NCI-H460 (cell line): ENCODE results near the gene CLEC7A. TPM values are rescaled to one million over a fixed set of nuclear protein-coding genes. Genes with fewer than 3 reads are reported as not detected.

Experiments used
- total RNA-seq: library from RNA; depleted of rRNA; stranded (reverse); fragments of >200 nt; shearing (Covaris generic); gene quantifications from 2 replicates; pipeline ENCODE4 v1.2.3, GENCODE V29; 2014; rRNA removed

The CLEC7A gene
- total RNA-seq, 1 experiment from 2014 or later = not detected

Other genes with a start within 250 kb of the CLEC7A start
- gene KLRF2, start 248.7 kb downstream of the CLEC7A start, total RNA-seq = not detected in 2 replicates
- gene CLEC2A, start 197.8 kb downstream of the CLEC7A start, total RNA-seq = not detected in 2 replicates
- gene CLEC12A, start 158.8 kb downstream of the CLEC7A start, total RNA-seq = not detected in 2 replicates
- gene CLEC1B, start 131.1 kb downstream of the CLEC7A start, total RNA-seq = not detected in 2 replicates
- not detected in 2 replicates for gene CLEC12B, start 119.6 kb downstream of the CLEC7A start, total RNA-seq
- not detected in 2 replicates for gene CLEC9A, start 99.5 kb downstream of the CLEC7A start, total RNA-seq
- gene CLEC1A, start 31.2 kb downstream of the CLEC7A start, total RNA-seq = not detected in 2 replicates
- not detected in 2 replicates for gene OLR1, start 41.9 kb upstream of the CLEC7A start, total RNA-seq
- gene TMEM52B, start 48.8 kb upstream of the CLEC7A start, total RNA-seq = not detected in 2 replicates
- gene GABARAPL1, start 82.7 kb upstream of the CLEC7A start, total RNA-seq = 38.1 and 42.7 TPM in 2 replicates
- not detected in 2 replicates for gene KLRD1, start 177.7 kb upstream of the CLEC7A start, total RNA-seq